GM21423 (cell line): Measurements from ENCODE around the gene AMOTL1.
"Not testable (repeated sequence)": the region's sequence is repeated elsewhere in the genome, so short reads cannot be mapped to it uniquely, and the experiment has no call there.

Source experiments
- ATAC-seq: cut with Tn5 transposase; IDR thresholded peaks from one replicate; pipeline ENCODE4 v1.9.1; 2021; ENCODE audit warnings: mild to moderate bottlenecking, moderate library complexity; ENCODE audit not compliant: unreplicated experiment

Gene AMOTL1

DNA sequence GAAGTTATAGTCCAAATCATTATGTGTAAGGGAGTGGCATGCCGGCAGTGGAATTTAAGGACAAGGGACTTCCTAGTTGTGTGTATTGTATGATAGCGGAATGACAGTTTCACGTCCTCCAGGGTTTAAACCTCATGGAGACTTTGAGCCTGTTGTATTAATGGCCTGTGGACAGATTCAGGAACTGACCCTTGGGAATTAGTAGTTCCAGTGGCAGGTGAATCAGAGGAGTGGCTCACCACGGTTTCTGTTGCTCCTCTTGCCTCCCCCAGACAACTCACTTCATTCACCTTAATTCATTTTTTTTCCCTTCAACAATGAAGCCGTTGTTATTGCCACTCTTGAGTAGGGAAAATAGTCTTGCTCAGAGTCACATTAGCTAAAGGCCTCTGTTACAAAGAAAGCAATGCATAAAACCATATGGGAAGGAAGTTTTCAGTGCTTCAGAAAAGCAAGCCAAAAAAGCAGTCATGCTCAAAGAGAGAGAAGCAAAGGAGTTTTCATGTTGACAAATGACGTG is 22.6 kb downstream of the AMOTL1 start:
- no peak for ATAC-seq

DNA sequence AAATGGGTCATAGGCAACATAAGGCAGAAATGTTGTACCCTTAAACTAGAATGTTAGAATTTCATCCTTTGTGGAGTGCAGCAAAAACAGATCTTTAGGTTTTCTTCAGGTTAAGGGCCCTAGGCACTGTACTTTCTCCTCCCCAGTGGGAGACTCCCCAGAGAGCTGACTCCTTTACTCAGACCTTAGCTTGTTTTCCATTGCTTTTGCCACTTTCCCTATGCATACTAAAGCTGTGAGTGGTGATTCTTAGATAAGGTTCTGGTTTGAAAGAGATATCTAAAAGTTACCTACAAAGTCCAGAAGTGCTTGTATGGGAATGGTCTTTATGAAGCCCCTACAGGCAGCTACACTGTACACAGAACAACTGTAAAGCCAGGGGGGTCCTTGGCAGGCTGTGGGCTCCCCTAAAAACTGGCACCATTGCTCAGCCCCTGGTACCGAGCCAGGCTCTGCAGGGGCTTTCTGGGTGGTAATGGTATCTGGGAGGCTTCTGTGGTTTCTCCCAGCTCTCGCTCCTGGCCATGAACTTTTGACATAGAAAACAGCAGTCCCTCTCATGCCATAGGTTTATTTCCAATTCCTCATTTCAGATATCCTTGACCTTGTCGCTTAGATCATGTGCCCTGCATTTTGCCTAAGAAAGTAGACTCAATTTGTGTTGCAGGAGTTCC is 23.2 kb downstream of the AMOTL1 start:
- ATAC-seq, result no peak

DNA sequence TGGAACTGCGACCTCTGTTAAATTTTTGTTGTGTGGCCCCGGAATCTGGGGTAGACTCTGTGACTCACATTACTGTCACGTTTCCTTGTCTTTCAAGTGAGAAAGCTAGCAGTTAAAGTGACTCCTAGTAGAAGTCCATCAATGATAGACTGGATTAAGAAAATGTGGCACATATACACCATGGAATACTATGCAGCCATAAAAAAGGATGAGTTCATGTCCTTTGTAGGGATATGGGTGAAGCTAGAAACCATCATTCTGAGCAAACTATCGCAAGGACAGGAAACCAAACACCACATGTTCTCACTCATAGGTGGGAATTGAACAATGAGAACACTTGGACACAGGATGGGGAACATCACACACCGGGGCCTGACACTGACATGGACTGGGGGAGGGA is 23.8 kb downstream of the AMOTL1 start:
- ATAC-seq, result not testable (repeated sequence)

DNA sequence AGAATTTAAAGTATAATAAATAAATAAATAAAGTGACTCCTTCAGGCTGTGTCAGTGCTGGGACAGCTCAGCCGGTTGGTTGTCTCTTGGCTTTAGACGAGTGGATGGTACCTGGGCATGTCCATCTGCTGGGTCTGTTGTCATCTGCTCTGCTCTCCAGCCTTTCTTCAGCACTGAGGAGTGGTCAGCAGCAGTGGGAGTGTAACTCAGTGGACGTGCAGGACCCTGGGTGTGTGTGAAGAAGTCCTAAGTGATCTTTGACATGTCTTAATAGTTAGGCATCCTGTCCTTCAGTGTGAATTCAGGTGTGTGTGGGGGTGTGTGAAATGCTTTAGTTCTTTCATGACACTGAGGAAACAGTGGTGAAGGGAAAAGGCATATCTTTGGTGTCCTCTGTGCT is 24.3 kb downstream of the AMOTL1 start:
- no peak for ATAC-seq

DNA sequence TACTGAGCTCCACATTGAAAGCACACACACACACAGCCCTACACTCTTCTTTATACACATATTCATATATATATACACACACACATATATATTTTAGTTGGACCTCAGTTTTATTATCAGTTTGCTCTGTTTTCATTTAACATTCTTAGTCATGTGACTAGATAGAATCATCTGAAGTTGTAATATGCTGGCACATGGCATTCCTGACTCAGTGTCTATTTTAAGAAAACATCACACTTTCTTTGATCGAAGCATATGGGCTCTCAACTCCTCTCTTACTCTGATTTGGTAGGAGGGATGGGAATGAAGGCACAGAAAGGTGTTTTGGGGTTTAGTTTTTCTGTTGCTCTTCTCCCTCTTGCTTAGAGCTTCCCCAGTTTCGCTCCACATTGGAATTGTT is 24.8 kb downstream of the AMOTL1 start:
- ATAC-seq, result no peak

DNA sequence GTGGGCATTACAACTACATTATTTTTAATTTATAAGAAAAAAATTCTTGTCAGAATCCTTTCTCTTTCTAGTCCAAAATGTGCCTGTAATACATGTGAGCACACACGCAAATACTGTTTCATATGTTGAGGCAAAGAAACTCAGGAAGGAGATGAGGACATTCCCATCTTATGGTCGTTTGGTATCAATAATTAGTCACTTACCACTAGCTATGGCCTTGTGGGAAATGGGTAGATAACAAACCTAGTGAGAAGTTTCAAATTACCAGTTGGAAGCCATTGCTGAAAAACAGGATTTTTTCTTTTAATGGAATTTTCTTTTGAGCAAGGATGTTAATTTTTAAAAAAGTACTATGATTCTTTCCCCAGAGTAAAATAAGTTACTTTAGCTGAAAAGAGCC is 25.7 kb downstream of the AMOTL1 start:
- ATAC-seq, result no peak

DNA sequence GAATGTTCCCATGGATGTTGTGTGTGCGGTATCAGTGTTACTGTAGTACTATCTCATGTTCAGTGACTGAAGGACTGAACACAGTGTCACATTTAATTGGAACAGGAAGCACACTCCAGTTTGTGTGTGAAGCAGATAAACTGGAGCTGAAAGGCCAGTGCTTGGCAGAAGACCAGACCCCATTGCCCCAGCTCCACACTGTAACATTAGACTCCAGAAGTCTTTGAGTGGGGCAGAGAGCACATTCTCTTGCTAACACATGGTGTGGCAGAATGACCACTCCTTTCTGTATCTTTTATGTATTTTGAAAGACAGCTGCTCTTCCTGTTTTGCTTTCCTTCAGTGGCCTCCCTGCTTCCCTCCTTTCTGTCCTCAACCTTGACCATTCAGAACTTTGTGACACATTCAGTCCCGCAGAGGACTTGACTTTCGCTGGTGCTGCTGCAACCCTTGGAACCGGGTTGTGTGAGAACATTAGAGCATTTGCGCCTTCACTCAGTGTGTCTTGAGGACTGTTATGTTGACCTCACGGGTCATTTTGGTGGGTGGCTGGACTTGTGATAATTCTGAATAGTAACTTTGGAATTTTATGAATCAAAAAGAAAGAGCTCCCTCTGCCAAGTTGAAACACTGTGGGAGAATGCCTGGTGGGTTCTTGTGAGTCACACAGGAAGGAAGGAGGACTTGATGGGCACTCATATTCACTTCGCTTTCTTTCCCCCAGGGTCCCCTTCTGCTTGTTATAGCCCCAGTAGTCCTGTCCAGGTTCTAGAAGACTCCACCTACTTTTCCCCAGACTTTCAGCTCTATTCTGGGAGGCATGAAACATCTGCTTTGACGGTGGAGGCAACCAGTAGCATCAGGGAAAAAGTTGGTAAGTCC is 26.4 kb downstream of the AMOTL1 start:
- ATAC-seq, result no peak

DNA sequence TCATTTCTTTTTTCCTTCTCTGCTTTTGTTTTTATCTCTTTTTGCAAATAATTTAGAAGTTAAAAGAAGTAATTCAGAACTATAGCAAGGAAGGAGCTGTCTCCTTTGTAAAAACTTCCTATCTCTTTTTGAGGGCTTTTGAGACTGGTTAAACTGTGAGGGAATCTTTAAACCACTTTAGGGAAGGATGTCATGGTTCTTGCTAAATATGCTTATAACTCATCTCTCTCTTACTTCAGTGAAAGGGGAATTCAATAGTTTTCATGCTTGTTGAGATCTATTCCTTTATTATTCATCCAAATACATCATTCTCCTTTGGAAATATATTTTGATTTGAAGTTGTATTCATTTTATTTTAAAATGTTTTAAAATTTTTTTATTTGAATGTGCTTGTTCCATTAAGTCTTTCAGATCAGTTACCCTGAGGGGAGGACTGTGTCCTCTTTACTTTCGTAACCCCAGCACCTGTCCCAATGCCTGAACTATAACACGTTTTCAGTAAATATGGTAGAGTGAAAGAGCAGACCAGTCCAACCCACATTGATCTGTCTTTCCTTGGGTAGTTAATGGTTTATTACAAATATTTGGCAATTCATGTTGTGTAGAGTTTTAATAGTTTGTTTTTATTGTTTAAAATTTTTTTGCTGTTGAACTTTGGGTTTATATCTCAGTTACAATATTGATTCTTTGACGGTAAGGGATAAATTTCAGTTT is 27.5 kb downstream of the AMOTL1 start:
- ATAC-seq, result no peak

DNA sequence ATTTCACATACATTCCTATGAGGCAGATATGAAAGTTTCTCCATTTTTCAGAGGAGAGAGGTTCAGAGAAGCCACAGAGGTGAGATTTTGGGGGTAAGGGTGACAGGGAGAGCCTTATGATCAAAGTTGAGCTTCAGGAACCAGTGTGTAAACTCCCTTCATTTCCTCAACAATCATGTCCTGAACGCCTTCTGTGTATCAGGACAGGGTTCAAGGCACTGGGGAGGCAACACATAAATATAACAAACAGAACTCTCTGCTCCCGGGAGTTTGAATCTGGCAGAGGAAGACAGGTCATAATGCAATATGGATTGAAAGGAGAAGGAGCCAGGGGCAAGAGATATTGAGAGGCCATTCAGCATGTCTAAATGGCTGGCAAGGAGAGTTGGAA is 28.0 kb downstream of the AMOTL1 start:
- no peak for ATAC-seq

DNA sequence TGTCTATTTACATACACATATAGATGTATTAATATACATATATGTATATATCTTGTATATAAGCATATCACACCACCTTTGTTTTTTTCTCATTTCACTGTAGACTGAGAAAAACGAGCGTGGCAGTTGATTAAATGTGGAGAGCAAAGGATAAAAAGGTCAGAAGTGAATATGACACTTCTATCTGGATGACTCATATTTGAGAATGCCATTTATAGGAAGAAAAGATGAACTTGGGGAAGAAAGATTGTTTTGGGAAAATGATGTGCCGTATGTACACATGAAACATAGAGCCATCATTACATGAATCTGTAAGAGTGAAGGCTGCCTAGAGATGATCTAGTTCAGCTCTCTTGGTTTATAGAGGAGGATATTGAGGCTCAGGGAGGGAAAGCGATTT is 28.7 kb downstream of the AMOTL1 start:
- ATAC-seq, result no peak

DNA sequence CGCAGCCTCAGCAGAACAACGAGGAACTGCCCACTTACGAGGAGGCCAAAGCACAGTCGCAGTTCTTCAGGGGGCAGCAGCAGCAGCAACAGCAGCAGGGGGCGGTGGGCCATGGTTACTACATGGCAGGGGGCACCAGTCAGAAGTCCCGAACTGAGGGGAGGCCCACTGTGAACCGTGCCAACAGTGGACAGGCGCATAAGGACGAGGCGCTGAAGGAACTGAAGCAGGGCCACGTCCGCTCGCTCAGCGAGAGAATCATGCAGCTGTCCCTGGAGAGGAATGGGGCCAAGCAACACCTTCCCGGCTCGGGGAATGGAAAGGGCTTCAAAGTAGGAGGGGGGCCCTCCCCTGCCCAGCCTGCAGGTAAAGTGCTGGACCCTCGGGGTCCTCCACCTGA is 31.6 kb downstream of the AMOTL1 start:
- no peak for ATAC-seq

DNA sequence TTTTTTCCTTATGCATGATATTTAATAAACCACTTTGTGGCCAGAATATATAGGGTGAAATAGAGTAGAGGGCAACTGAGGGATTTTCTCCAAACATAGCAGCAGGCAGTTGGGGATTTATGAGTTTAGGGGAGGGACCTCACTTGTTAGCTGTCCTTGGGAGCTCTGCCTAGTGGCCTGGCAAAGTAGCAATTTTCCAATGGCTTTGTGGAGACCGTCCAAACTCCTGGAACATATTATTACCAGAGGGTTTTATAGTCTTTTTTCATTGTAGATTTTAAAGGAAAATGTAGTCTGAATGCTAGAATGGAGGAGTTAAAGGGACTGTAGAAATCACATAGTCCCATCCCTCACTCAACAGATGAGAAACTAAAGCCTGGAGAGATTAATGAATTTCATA is 32.3 kb downstream of the AMOTL1 start:
- ATAC-seq, result no peak

DNA sequence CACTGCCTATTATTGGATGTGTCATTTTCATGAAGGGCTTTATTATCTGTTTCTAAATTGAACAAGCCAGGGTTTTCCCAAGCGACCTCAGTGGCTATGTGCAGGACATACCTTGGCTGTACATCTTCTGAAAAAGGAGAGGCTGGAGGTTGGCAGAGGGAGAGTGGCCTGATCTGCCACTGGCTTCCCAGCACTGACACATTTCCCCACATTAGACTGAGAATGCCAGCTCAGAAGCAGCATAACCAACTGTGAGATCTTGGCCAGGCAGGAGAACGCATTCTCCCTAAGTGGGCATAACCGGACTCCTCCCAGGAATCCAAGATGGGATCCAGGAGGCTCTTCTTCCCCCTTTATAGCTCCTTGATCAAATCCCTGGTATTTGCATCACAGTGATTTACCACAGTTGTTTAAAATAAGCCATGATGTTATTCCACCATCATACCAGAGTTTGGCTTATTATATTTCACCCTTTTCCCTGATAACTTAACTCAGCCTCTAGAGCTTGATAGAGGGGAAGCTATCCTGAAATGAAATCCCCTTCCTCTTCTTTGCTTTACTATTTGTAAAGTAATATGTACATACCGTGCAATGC is 33.8 kb downstream of the AMOTL1 start:
- no peak for ATAC-seq

DNA sequence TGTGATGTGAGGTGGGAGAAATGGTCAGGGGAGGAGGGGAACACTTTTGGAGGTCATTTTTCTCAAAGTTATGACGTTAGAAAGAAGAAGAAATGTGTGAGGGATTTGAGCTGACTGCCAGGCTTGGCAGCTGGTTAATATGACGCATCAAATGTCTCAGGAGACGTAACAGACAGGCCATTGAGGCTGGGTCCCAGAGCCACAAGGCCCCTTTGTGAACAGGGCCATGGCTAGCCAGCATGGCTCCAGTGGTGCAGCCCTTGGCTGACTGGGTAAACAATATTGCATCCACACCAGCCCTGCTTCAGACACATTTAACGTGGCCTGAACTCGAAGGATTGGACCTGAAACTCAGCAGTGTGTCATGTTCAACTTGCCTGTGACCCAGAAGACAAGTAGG is 34.3 kb downstream of the AMOTL1 start:
- no peak for ATAC-seq

DNA sequence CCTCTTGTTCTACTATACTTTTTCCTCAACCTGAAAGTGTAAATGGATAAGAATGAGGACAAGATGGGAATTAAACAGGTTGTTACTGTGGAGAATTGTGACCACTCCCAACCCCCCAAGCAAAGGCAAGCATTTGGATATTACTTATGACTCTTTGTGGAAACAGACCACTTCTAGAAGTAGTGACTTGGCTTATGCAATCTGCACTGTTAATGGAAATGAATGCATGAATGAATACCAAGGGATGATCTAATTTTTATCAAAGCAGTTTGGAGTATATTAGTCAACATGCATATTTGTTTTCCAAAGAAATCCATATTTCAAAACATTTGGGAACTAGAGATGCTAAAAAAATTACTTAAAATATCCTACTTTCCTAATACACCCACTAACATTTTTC is 35.3 kb downstream of the AMOTL1 start:
- no peak for ATAC-seq

DNA sequence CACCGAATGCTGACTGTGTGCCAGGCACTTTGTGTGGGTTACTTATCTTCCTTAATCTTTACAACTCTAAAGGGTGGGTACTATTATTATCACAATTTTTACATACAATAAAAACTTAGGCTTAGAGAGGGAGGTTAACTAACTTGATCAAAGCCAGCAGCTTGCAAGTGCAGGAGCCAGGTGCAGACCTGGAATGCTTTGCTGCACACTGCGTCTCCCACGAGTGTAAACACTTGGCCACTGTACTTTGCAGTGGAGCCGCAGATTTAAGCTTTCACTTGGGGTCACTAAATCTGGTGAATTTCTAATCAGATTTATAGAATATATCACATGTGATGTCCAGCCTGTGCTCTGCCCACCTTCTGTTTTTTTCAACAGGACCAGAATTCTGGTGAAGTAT is 36.7 kb downstream of the AMOTL1 start:
- ATAC-seq, result no peak

DNA sequence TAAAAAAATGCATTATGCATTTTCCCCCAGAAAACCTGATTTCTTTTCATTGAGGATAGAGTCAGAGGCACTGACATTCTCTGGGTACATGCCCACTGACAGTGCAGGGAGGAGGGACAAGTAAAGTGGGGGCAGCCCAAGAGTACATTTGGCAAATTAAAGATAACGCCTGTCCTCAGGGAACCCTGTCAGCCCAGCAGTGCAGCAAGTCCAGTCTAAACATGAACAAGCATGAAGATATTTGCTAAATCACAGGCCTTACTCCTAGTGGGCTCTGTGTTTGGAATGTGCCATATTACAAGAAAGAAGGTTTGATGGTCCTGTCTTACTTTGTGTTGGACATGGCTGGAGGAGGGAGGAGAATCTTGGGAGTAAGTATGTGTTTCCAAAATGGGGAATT is 37.9 kb downstream of the AMOTL1 start:
- ATAC-seq, result no peak

DNA sequence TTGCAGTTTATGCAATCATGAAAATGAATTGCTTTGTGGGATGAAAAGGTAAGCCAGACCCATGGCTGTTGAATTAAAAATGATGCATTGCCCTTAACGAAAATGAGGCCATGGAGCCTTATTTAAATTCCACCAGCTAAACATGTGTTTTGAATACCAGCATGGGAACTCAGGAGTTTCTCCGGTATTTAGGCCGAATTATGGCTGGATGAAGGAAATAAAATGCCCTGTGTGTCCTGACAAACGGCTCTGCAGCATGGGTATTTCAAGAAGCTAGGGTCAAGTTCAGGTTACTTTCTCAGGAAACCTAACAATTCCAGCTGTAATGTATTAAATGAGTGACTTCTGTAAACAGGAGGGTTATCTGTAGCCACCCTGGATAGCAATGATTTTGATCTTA is 38.3 kb downstream of the AMOTL1 start:
- ATAC-seq, result no peak

DNA sequence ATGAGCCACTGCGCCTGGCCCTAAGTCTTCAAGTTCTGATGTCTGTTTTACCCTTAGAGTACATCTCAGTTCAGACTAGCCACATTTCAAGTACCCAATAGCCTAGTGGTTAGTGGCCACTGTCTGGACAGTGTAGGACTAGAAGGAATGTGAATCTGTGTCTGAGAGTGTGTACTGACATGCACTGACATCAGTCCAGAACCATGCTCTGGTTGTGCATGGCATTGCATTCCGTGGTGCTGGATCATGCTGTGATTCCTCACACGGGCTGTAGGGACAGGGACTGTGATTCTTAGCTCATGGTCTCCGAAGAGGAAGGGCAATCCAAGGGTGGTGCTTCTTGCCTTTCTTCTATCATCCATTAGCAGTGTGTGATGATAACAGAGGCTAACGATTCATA is 41.1 kb downstream of the AMOTL1 start:
- ATAC-seq, result no peak

DNA sequence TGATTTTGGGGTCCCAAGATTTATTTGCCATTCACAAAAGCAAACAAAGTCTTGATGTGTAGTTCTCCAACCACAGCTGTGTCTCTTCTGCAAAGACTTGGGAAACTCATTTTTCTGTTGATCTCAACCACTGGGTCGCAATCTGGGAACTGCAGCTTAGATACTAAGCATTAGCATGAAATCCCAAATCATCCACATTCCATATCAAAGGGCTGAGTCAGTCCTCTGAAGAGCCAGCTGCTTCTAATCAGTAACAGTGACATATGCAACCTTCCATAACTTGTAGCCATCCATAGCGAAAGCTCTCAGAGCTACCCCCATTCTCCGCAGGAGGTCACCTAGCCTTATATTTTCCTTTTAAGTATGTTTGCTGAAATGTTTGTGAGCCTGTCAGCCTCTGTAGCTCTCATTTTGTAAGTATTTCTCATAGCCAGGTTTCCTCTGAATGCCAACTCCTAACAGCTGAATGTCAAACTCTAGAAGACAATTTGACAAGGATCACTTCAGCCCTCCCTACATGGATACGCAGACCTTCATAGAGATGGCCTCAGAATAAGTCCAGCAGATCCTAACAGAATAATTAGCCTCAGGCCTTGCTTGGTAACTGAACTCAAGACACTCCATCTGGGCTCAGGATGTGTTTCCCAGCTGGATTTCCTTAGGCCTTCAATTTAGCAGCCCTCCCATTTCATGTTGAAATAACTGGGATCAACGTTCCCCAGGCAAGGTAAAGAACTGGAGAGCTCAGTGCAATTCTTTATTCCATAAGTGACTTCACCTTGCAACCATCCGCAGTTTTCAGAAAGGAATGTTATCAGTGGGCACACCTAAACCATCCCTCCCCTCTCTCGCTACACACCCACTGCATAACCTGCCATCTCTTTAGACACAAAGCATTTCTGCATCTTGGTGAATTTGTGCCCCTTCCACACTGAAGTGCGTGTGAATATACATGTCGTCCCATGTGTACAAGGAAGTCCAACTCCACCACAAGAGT is 44.9 kb downstream of the AMOTL1 start:
- not testable (repeated sequence) for ATAC-seq
